Measurements from ENCODE around the gene CD83.

GRCh38 chr6:14095437-14095836, 22.1 kb upstream of the CD83 start:
- TF ChIP-seq CTCF (conservative IDR thresholded peaks at IDR 0.05; ENCODE audit: low read length), result no peak
- no peak for TF ChIP-seq EZH2phosphoT487 (IDR thresholded peaks at IDR 0.05; ENCODE audit: borderline replicate concordance, low read depth, low read length)

All from OCI-LY7 (cell line).